ENCODE data around the gene RBM22.
A peak's percentile ranks its signal among the peaks of the same experiment; 100 is the strongest.

The RBM22 gene

GRCh38 chr5:150672237-150672883, 28.5 kb downstream of the RBM22 start:
- DNase-seq (ENCODE audit: low read depth, low spot score): no peak

GRCh38 chr5:150671509-150672236, 29.2 kb downstream of the RBM22 start:
- no peak for DNase-seq (ENCODE audit: low read depth, low spot score)

GRCh38 chr5:150670948-150671310, 29.9 kb downstream of the RBM22 start:
- no peak for DNase-seq (ENCODE audit: low read depth, low spot score)

DNA sequence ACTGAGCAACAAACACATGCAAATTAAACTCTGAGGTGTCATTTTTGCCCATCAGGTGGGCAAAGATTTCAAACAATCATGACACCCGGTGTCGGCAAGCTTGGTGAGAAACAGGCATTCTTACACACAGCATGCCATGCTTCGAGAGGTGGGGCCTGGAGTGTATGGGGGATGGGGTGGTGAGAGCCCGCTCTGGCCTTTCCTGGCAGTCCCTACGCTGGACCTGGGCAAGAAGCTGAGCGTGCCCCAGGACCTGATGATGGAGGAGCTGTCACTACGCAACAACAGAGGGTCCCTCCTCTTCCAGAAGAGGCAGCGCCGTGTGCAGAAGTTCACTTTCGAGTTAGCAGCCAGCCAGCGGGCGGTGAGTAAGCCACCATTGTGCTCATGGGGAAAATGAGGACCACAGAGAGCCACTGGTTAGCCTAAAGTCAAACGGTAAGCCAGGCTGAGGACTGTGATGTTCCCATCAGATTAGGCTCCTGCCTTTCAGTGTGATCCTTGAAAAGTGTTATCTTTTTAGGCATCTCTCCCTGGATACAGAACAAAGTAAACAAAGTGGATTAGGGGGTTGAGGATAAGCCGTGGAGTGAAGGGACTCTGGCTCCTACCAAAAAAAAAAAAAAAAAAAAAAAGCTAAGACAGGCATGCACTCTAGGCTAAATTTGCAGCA, 30.5 kb downstream of the RBM22 start:
- DNase-seq (ENCODE audit: low read depth, low spot score): no peak

- DNase-seq (ENCODE audit: low read depth, low spot score): no peak
Observed at GRCh38 chr5:150665044-150665443, 35.8 kb downstream of the RBM22 start.

DNA sequence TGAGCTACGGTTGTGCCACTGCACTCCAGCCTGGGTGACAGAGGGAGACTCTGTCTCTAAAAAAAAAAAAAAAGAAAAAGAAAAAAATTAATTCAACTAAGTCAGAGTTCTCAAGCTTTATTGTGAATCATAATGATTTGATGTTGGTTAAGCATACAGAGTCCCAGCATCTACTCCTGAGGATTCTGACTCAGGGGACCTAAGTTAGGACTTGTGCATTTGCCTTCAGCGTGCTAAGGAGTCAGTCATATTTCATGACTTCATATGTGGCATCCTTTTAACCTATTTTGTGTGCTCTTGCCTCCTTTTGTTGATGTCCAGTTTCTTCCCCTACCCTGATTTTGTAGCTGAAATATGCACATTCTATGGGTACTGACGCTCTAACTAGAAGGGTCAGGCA, 36.9 kb downstream of the RBM22 start:
- no peak for DNase-seq (ENCODE audit: low read depth, low spot score)

DNA sequence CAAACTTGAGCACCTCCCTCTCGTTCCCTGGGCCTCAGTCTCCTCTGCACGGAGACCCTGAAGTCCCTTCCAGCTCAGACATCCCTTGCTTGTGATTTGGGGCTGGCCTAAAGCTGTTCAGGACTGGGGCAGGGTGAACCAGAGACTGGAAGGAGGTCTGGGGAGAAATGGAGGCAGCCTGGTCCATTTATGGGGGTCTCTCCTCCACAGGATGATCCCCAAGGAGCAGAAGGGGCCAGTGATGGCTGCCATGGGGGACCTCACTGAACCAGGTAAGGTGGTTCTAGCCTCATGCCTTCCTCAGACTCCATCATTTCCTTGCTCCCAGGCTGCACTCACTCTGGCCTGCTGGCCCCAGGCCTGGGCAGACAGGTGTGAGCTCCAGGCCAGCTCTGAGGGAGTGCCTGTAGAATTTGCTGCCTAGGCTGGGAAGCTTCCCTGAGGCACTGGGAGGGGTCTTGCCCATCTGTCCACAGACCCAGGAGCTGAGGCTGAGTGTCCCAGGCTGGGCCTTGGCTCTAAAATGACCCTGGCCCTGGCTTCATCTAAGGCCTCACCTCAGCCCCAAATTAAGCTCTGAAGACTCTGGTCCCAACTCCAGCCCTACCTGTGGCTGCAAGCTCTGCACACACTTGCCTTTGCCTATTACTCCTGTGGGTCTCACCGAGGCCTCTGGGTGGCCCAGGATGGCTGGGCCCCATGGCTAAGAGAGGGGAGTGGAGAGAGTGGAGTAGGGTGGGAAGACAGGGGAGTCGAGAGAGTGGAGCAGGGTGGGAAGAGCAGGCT, 37.9 kb downstream of the RBM22 start:
- DNase-seq (ENCODE audit: low read depth, low spot score): no peak

GRCh38 chr5:150661821-150662596, 38.9 kb downstream of the RBM22 start:
- DNase-seq (ENCODE audit: low read depth, low spot score): no peak

GRCh38 chr5:150661086-150661485, 39.8 kb downstream of the RBM22 start, which contains the start of gene MYOZ3:
TSS of gene MYOZ3 (plus strand) at chr5:150661251. CDS start at chr5:150662942, 1,691 bp downstream.
- no peak for DNase-seq (ENCODE audit: low read depth, low spot score)

DNA sequence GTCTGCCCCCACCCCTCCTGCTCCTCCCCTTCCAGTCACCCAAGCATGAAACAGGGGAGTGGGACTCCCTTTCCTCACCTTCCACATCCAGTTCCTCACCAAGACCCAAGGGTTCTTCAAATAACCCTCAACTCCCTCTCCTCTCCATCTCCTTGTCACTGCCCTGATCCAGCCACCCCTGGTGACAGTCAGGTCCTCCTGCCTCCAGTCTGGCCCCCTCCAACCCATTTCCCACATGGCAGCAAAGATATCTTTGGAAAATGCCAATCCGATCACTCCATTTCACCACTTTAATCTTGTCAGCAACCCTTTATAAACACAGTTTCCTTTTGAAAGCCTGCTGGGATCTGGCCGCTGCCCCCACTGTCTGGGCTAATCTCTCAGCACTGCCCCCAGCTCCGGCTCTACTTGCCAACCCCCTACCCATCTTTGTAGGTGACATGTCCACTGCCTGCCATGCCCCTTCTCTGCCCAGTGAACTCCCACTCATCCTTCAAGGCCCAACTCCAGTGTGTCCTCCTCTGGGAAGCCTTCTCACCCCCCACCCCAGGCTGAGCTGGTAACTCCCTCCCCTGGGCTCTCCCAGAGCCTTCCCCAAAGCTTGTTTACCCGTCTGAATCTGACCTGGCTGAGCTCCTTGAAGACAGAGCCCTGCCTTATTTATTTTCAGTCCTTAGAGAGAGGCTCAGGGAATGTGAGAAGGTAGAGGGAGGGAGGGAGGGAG, 40.6 kb downstream of the RBM22 start:
- no peak for DNase-seq (ENCODE audit: low read depth, low spot score)

- DNase-seq (ENCODE audit: low read depth, low spot score): no peak
Observed at GRCh38 chr5:150659360-150660107, 41.3 kb downstream of the RBM22 start.

- no peak for DNase-seq (ENCODE audit: low read depth, low spot score)
Observed at GRCh38 chr5:150658699-150659265, 42.1 kb downstream of the RBM22 start.

DNA sequence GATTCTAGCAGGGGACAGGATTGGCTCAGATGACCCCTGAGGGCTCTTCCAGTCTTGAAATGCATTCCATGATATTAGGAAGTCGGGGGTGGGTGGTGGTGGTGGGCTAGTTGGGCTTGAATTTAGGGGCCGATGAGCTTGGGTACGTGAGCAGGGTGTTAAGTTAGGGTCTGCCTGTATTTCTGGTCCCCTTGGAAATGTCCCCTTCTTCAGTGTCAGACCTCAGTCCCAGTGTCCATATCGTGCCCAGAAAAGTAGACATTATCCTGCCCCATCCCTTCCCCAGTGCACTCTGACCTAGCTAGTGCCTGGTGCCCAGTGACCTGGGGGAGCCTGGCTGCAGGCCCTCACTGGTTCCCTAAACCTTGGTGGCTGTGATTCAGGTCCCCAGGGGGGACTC, 42.7 kb downstream of the RBM22 start:
- no peak for DNase-seq (ENCODE audit: low read depth, low spot score)

GRCh38 chr5:150656191-150657132, 44.4 kb downstream of the RBM22 start:
- DNase-seq (ENCODE audit: low read depth, low spot score): peak; percentile 24

DNA sequence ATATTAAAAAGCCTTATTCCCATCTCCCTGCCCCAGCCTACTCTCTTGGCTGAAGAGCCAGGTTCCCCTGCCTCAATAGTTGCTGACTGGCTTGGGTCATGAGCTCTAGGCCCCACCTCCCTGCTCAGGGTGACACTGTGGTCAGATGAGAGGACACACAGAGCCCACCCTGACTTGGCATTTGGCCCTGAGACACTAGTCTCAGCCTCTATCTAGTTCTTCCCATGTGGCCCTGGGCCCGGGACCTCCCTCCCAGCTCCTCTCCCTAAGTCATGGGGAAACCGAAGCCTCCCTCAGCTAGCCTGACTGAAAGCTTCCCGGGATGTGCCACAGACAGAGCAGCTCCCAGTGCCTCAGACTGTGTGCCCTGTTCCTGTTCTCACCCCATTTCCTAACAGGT, 45.6 kb downstream of the RBM22 start:
- no peak for DNase-seq (ENCODE audit: low read depth, low spot score)

GRCh38 chr5:150653762-150654556, 46.9 kb downstream of the RBM22 start:
- DNase-seq (ENCODE audit: low read depth, low spot score): no peak

DNA sequence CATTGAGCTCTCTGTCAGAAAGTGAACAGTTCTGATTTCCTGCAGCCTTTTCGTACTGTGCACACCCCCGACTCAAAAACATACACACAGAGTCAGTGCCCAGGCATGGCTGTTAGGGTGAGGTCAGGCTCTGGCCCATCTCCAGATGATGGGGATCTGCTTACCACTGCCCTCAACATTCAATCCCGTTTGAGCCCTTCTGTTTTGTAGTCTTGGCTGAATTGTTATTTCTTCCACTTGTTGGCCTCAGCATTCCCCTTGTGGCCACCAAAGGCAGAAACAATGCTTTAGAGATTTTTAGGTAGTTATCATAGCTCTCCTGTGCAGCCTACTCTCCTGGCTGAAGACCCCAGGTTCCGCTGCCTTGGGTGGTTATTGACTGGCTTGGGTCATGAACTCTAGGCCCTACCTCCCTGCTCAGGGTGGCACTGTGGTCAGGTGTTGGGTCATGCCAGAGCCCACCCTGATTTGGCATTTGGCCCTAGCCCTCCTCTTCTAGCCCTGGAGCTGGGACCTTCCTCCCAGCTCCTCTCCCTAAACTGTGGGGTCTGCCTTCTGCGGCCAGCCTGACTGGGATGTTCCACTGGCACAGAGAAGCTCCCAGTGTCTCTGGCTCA, 47.6 kb downstream of the RBM22 start:
- DNase-seq (ENCODE audit: low read depth, low spot score): no peak

Measured in activated naive CD8-positive, alpha-beta T cell treated with anti-CD3 and anti-CD28 coated beads, Interleukin-2, amount 50 U/mL, for 16 hours (primary cell).